HCT116 (cell line): ENCODE measurements around the gene SNURF. TPM values are rescaled to one million over a fixed set of nuclear protein-coding genes. Genes with fewer than 3 reads are reported as not detected.

Experiments used
- ATAC-seq: fragments of 200-7000 bp; cut with Tn5 transposase; 2 replicates; pipeline ENCODE4 v1.9.1; 2020; ENCODE audit warnings: mild to moderate bottlenecking, moderate library complexity
- BruUV-seq: library from RNA; stranded (reverse); fragments of 400-500 nt; replicated peaks from 2 replicates; lab custom pipeline; 2021; lab: Mats Ljungman, UMichigan
- CTCF ChIA-PET: fragments of 300-600 bp; sonication (Branson Sonifier 250); formaldehyde crosslinking; loops from one replicate; lab custom pipeline; 2021; ENCODE audit warnings: antibody characterized with exemption; lab: Charles Lee
- POLR2A ChIA-PET: fragments of 300-600, 350-600 bp; sonication (Branson Sonifier 250); formaldehyde crosslinking; loops from one replicate; lab custom pipeline; 2021; ENCODE audit warnings: antibody characterized with exemption; lab: Charles Lee
- RAD21 ChIA-PET, 2 experiments: fragments of 300-600 bp; sonication (Branson Sonifier 250); formaldehyde crosslinking; loops; one replicate each; lab custom pipeline; 2023; ENCODE audit warnings: low total read pairs in 2 of 2; ENCODE audit not compliant: uncharacterized antibody in 2 of 2, unreplicated experiment in 2 of 2, low non-redundant PET in 1 of 2; lab: Charles Lee
- DNase-seq: peaks from one replicate; pipeline ENCODE4 v3.0.0-alpha.2; 2010; ENCODE audit warnings: low read depth, low spot score
- H2AFZ ChIP-seq: fragments of 200-600 bp; shearing (Covaris generic), sonication (generic); 2 replicates; pipeline ENCODE4 v1.6.1; 2017; ENCODE audit warnings: low read depth, mixed run types, mixed read lengths, antibody characterized with exemption, low read length; ENCODE audit not compliant: poor library complexity, severe bottlenecking
- H3K27ac ChIP-seq: 2 replicates; pipeline ENCODE4 v1.5.1; 2012; ENCODE audit warnings: low read depth, low read length
- H3K27me3 ChIP-seq: fragments of 200-600 bp; sonication (generic); 2 replicates; pipeline ENCODE4 v1.6.1; 2016; ENCODE audit warnings: mixed run types, low read length, mixed read lengths; ENCODE audit not compliant: insufficient read depth
- H3K36me3 ChIP-seq, 2 experiments: fragments of 200-500 bp in 1 of 2; fragments of 200-600 bp in 1 of 2; sonication (Bioruptor generic) in 1 of 2; sonication (generic) in 1 of 2; 2 replicates each; pipeline versions ENCODE4 v1.5.1 to v1.6.1; 2014 to 2016; ENCODE audit warnings: low read length in 2 of 2, inconsistent platforms in 1 of 2, mixed read lengths in 1 of 2, mixed run types in 1 of 2; ENCODE audit not compliant: insufficient read depth in 2 of 2, control insufficient read depth in 1 of 2
- H3K4me1 ChIP-seq, 2 experiments: fragments of 200-600 bp in 1 of 2; sonication (generic) in 1 of 2; 2 replicates each; pipeline versions ENCODE4 v1.5.1 to v1.6.1; 2012 to 2017; ENCODE audit warnings: low read length in 2 of 2, inconsistent platforms in 1 of 2, mild to moderate bottlenecking in 1 of 2, mixed read lengths in 1 of 2, mixed run types in 1 of 2, moderate library complexity in 1 of 2; ENCODE audit not compliant: insufficient read depth in 2 of 2, control insufficient read depth in 1 of 2
- H3K4me2 ChIP-seq: fragments of 200-600 bp; sonication (generic); 2 replicates; pipeline ENCODE4 v1.6.1; 2017; ENCODE audit warnings: mixed run types, low read length, mixed read lengths
- H3K4me3 ChIP-seq, 2 experiments: fragments of 200-600 bp in 1 of 2; sonication (generic) in 1 of 2; replicated peaks in 1 of 2; 2 replicates each; pipeline ENCODE4 v1.5.1; 2011 to 2016; ENCODE audit warnings: low read length in 2 of 2, control low read depth in 1 of 2, low read depth in 1 of 2, mild to moderate bottlenecking in 1 of 2, mixed read lengths in 1 of 2, mixed run types in 1 of 2
- H3K79me2 ChIP-seq: fragments of 200-600 bp; sonication (generic); 2 replicates; pipeline ENCODE4 v1.6.1; 2017; ENCODE audit warnings: mild to moderate bottlenecking, mixed run types, low read length, moderate library complexity, mixed read lengths; ENCODE audit not compliant: insufficient read depth
- H3K9ac ChIP-seq: fragments of 200-600 bp; sonication (generic); 2 replicates; pipeline ENCODE4 v1.6.1; 2016; ENCODE audit warnings: low read length, mixed read lengths
- H3K9me2 ChIP-seq: fragments of 200-600 bp; sonication (generic), shearing (Covaris generic); 2 replicates; pipeline ENCODE4 v1.6.1; 2017; ENCODE audit warnings: mixed run types, mild to moderate bottlenecking, moderate library complexity; ENCODE audit not compliant: insufficient read depth
- H3K9me3 ChIP-seq, 2 experiments: fragments of 200-500 bp in 1 of 2; fragments of 200-600 bp in 1 of 2; sonication (Bioruptor generic) in 1 of 2; sonication (generic) in 1 of 2; 2 replicates each; pipeline ENCODE4 v1.6.1; 2014 to 2017; ENCODE audit warnings: low read length in 2 of 2, mixed read lengths in 2 of 2, inconsistent platforms in 1 of 2, low read depth in 1 of 2, mild to moderate bottlenecking in 1 of 2, mixed run types in 1 of 2, moderate library complexity in 1 of 2; ENCODE audit not compliant: control insufficient read depth in 1 of 2, insufficient read depth in 1 of 2
- H4K20me1 ChIP-seq: fragments of 200-600 bp; sonication (generic), shearing (Covaris generic); 2 replicates; pipeline ENCODE4 v1.6.1; 2017; ENCODE audit warnings: mixed run types, mild to moderate bottlenecking, moderate library complexity; ENCODE audit not compliant: insufficient read depth
- CBX3 ChIP-seq: IDR thresholded peaks from 2 replicates; pipeline ENCODE4 v1.6.1; 2012; ENCODE audit warnings: low read depth
- EGR1 ChIP-seq: IDR thresholded peaks from 2 replicates; pipeline ENCODE4 v1.6.1; 2012; ENCODE audit warnings: low read depth
- ELF1 ChIP-seq: IDR thresholded peaks from 2 replicates; pipeline ENCODE4 v1.6.1; 2012; ENCODE audit warnings: low read depth, borderline replicate concordance
- EZH2 ChIP-seq: fragments of 200-600 bp; sonication (generic); IDR thresholded peaks from 2 replicates; pipeline ENCODE4 v1.6.1; 2017; ENCODE audit warnings: antibody characterized with exemption, mixed run types
- EZH2phosphoT487 ChIP-seq: fragments of 200-600 bp; IDR thresholded peaks from 2 replicates; pipeline ENCODE4 v1.6.1; 2018; ENCODE audit warnings: antibody characterized with exemption, borderline replicate concordance
- FOSL1 ChIP-seq: IDR thresholded peaks from 2 replicates; pipeline ENCODE4 v1.6.1; 2012; ENCODE audit warnings: low read depth
- RAD21 ChIP-seq: IDR thresholded peaks from 2 replicates; pipeline ENCODE4 v1.6.1; 2012; ENCODE audit warnings: low read depth, mild to moderate bottlenecking
- SIN3A ChIP-seq: IDR thresholded peaks from 2 replicates; pipeline ENCODE4 v1.6.1; 2012; ENCODE audit warnings: low read depth
- SRF ChIP-seq: IDR thresholded peaks from 2 replicates; pipeline ENCODE4 v1.6.1; 2012; ENCODE audit warnings: low read depth
- TCF7L2 ChIP-seq: IDR thresholded peaks from 2 replicates; pipeline ENCODE4 v1.7.0; 2011; ENCODE audit warnings: borderline replicate concordance, inconsistent platforms; ENCODE audit not compliant: insufficient read depth, insufficient read length; ENCODE audit errors: extremely low read depth
- ZBTB33 ChIP-seq: IDR thresholded peaks from 2 replicates; pipeline ENCODE4 v1.6.1; 2011; ENCODE audit warnings: mild to moderate bottlenecking, low read length, moderate library complexity; ENCODE audit not compliant: insufficient replicate concordance; ENCODE audit errors: extremely low read depth
- ZFX ChIP-seq: fragments of 450-650 bp; IDR thresholded peaks from 2 replicates; pipeline ENCODE4 v1.6.1; 2017
- ZNF274 ChIP-seq: fragments of 200-500 bp; sonication (Bioruptor generic); IDR thresholded peaks from 2 replicates; pipeline ENCODE4 v1.6.1; 2014; ENCODE audit warnings: mild to moderate bottlenecking, low read depth, low read length, inconsistent platforms
- intact Hi-C: fragments of 100-400 bp; cut with micrococcal nuclease; formaldehyde crosslinking; loops from 2 replicates; pipeline ENCODE4 v1.10.0; 2022
- total RNA-seq: library from RNA; stranded (reverse); gene quantifications from one replicate; pipeline ENCODE4 v1.2.1, GENCODE V29; 2021; ENCODE audit not compliant: unreplicated experiment
- TF ChIP-seq, protein P1 (sequence below): IDR thresholded peaks from 2 replicates; pipeline ENCODE4 v1.6.1; 2012; ENCODE audit warnings: low read depth

SNURF gene
- total RNA-seq, 1 experiment from 2014 or later: 0.44 TPM

- Histone ChIP-seq H3K36me3 (no peaks in the 10 kb centered on the region), H4K20me1 (no peaks in the 10 kb centered on the region), H3K79me2 (no peaks in the 10 kb centered on the region), H3K9ac (no peak overlapping the region), H3K4me3 (no peak overlapping the region), H2AFZ (no peak overlapping the region), H3K4me1 (no peaks in the 10 kb centered on the region), H3K9me2 (no peaks in the 10 kb centered on the region), H3K27ac (no peak overlapping the region), H3K27me3 (no peaks in the 10 kb centered on the region), H3K4me2 (no peak overlapping the region), H3K9me3 (peaks cover 0 to 19% of the 10 kb centered on the region in 2 experiments; a peak in 3 of 4 replicates)
- RAD21 ChIA-PET: no interaction called here
- ATAC-seq: no peak
- TF ChIP-seq EZH2phosphoT487 (no peak), ZBTB33 (no peak), EGR1 (no peak), ZNF274 (no peak), ELF1 (no peak), TCF7L2 (no peak), SIN3A (no peak)
- POLR2A ChIA-PET: no interaction called here
- BruUV-seq: no TSS peak
- CTCF ChIA-PET: no interaction called here
- DNase-seq: no peak
- intact Hi-C loops: no loop called here
These were observed 2.9 kb downstream of the SNURF start for GRCh38 chr15:24957691-24958090.

DNA sequence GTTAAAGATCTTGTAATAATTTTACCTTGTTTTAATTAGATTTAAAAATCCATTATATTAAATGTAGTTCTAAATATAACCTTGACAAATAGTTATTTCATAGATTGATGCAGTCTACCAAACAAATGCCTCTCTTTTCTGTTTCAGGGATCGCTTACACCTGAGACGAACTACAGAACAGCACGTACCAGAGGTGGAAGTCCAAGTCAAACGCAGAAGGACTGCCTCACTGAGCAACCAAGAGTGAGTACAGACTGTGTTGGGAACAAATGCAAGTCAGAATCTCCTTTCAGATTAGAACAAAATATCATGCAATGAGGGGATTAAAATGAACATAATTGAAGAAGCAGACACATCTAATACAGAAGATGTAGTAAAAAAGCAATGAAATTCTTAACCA lies 7.2 kb downstream of the SNURF start:
- Histone ChIP-seq H3K36me3 (no peaks in the 10 kb centered on the region), H3K27ac (no peak overlapping the region), H3K9me3 (peaks cover 11 to 24% of the 10 kb centered on the region in 2 experiments; a peak in 3 of 4 replicates), H3K9me2 (no peaks in the 10 kb centered on the region), H4K20me1 (no peaks in the 10 kb centered on the region), H3K79me2 (no peaks in the 10 kb centered on the region), H3K4me3 (no peak overlapping the region), H3K4me2 (no peak overlapping the region), H3K27me3 (no peaks in the 10 kb centered on the region), H3K9ac (no peak overlapping the region), H2AFZ (no peak overlapping the region), H3K4me1 (no peaks in the 10 kb centered on the region)
- intact Hi-C loops: no loop called here
- DNase-seq (no peak), ATAC-seq (no peak)
- no TSS peak for BruUV-seq
- CTCF ChIA-PET: no interaction called here
- POLR2A ChIA-PET: no interaction called here
- no peak for TF ChIP-seq CBX3
- TF ChIP-seq SRF: no peak
- no peak for TF ChIP-seq FOSL1
- no peak for TF ChIP-seq ZFX
- no peak for TF ChIP-seq EZH2
- TF ChIP-seq RAD21: no peak
- no peak for TF ChIP-seq EGR1
- TF ChIP-seq, protein P1, sequence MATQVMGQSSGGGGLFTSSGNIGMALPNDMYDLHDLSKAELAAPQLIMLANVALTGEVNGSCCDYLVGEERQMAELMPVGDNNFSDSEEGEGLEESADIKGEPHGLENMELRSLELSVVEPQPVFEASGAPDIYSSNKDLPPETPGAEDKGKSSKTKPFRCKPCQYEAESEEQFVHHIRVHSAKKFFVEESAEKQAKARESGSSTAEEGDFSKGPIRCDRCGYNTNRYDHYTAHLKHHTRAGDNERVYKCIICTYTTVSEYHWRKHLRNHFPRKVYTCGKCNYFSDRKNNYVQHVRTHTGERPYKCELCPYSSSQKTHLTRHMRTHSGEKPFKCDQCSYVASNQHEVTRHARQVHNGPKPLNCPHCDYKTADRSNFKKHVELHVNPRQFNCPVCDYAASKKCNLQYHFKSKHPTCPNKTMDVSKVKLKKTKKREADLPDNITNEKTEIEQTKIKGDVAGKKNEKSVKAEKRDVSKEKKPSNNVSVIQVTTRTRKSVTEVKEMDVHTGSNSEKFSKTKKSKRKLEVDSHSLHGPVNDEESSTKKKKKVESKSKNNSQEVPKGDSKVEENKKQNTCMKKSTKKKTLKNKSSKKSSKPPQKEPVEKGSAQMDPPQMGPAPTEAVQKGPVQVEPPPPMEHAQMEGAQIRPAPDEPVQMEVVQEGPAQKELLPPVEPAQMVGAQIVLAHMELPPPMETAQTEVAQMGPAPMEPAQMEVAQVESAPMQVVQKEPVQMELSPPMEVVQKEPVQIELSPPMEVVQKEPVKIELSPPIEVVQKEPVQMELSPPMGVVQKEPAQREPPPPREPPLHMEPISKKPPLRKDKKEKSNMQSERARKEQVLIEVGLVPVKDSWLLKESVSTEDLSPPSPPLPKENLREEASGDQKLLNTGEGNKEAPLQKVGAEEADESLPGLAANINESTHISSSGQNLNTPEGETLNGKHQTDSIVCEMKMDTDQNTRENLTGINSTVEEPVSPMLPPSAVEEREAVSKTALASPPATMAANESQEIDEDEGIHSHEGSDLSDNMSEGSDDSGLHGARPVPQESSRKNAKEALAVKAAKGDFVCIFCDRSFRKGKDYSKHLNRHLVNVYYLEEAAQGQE: no peak
- no peak for TF ChIP-seq ZNF274
- RAD21 ChIA-PET: no interaction called here
